SK-N-SH (cell line): Measurements from ENCODE around the gene PPP1R3A. TPM values are rescaled to one million over a fixed set of nuclear protein-coding genes. Genes with fewer than 3 reads are reported as not detected.

ENCODE experiments used
- CTCF ChIA-PET: fragments of 300-600, 350-600 bp; formaldehyde crosslinking; extraction: SDS; loops from one replicate; lab custom pipeline; 2021; lab: Yijun Ruan, JAX
- POLR2A ChIA-PET: fragments of 350-600 bp; sonication (Branson Sonifier 250); formaldehyde crosslinking; extraction: SDS; loops from one replicate; lab custom pipeline; 2020; ENCODE audit warnings: antibody characterized with exemption, inconsistent platforms; lab: Yijun Ruan, JAX
- DNase-seq: peaks from one replicate; pipeline ENCODE4 v3.0.0; 2012
- H2AFZ ChIP-seq: fragments of 200-600 bp; sonication (generic); 2 replicates; pipeline ENCODE4 v1.8.1; 2016; ENCODE audit warnings: antibody characterized with exemption, mild to moderate bottlenecking, low read depth
- H3F3A ChIP-seq: fragments of 200-600 bp; sonication (generic); replicated peaks from 2 replicates; pipeline ENCODE3; 2016; ENCODE audit warnings: antibody characterized with exemption, mild to moderate bottlenecking; ENCODE audit not compliant: insufficient read depth
- H3K27ac ChIP-seq, 2 experiments: fragments of 200-500 bp in 1 of 2; fragments of 200-600 bp in 1 of 2; sonication (Bioruptor generic) in 1 of 2; sonication (generic), shearing (Covaris generic) in 1 of 2; 2 replicates each; pipeline versions ENCODE4 v1.5.1 to v1.6.1; 2014 to 2016; ENCODE audit warnings: low read depth in 2 of 2, inconsistent platforms in 1 of 2, low read length in 1 of 2, mild to moderate bottlenecking in 1 of 2, mixed read lengths in 1 of 2
- H3K27me3 ChIP-seq: fragments of 200-600 bp; sonication (generic), shearing (Covaris generic); 2 replicates; pipeline ENCODE4 v1.6.1; 2016; ENCODE audit warnings: mixed run types; ENCODE audit not compliant: insufficient read depth
- H3K36me3 ChIP-seq, 2 experiments: fragments of 200-500 bp in 1 of 2; fragments of 200-600 bp in 1 of 2; sonication (Bioruptor generic) in 1 of 2; sonication (generic) in 1 of 2; replicated peaks in 1 of 2; 2 replicates each; pipeline versions ENCODE3 to v1.5.1; 2014 to 2016; ENCODE audit warnings: low read length in 1 of 2, mild to moderate bottlenecking in 1 of 2; ENCODE audit not compliant: insufficient read depth in 2 of 2, control insufficient read depth in 1 of 2
- H3K4me1 ChIP-seq, 2 experiments: fragments of 200-500 bp in 1 of 2; fragments of 200-600 bp in 1 of 2; sonication (Bioruptor generic) in 1 of 2; sonication (generic), shearing (Covaris generic) in 1 of 2; 2 replicates each; pipeline versions ENCODE4 v1.5.1 to v1.6.1; 2014 to 2016; ENCODE audit warnings: low read depth in 1 of 2, low read length in 1 of 2, mixed run types in 1 of 2; ENCODE audit not compliant: insufficient read depth in 2 of 2, control insufficient read depth in 1 of 2
- H3K4me2 ChIP-seq: fragments of 200-600 bp; sonication (generic), shearing (Covaris generic); 2 replicates; pipeline ENCODE4 v1.6.1; 2017; ENCODE audit warnings: mixed run types
- H3K4me3 ChIP-seq, 2 experiments: fragments of 200-500 bp in 1 of 2; fragments of 200-600 bp in 1 of 2; sonication (Bioruptor generic) in 1 of 2; sonication (generic), shearing (Covaris generic) in 1 of 2; 2 replicates each; pipeline versions ENCODE4 v1.5.1 to v1.8.1; 2014 to 2016; ENCODE audit warnings: low read depth in 2 of 2, inconsistent platforms in 1 of 2, low read length in 1 of 2, mild to moderate bottlenecking in 1 of 2, mixed read lengths in 1 of 2, moderate library complexity in 1 of 2
- H3K79me2 ChIP-seq: fragments of 200-600 bp; sonication (generic); 2 replicates; pipeline ENCODE4 v1.8.1; 2017; ENCODE audit warnings: mild to moderate bottlenecking; ENCODE audit not compliant: insufficient read depth
- H3K9ac ChIP-seq: fragments of 200-600 bp; sonication (generic); 2 replicates; pipeline ENCODE4 v1.6.1; 2017; ENCODE audit warnings: mixed run types
- H3K9me2 ChIP-seq: fragments of 200-600 bp; sonication (generic); 2 replicates; pipeline ENCODE4 v1.6.1; 2017; ENCODE audit warnings: mixed run types
- H3K9me3 ChIP-seq: fragments of 200-600 bp; sonication (generic); 2 replicates; pipeline ENCODE4 v1.6.1; 2017; ENCODE audit warnings: mixed run types, mild to moderate bottlenecking, moderate library complexity
- H4K20me1 ChIP-seq: fragments of 200-600 bp; sonication (generic); 2 replicates; pipeline ENCODE4 v1.6.1; 2017; ENCODE audit warnings: mild to moderate bottlenecking, mixed run types; ENCODE audit not compliant: insufficient read depth
- FOXJ3 ChIP-seq: sonication (generic); formaldehyde crosslinking; IDR thresholded peaks from 2 replicates; pipeline ENCODE4 v1.5.1; 2020; ENCODE audit warnings: mild to moderate bottlenecking, missing genetic modification reagents
- GABPA ChIP-seq: IDR thresholded peaks from 2 replicates; pipeline ENCODE4 v1.4.0; 2012; ENCODE audit warnings: low read depth, mild to moderate bottlenecking
- MEF2A ChIP-seq: IDR thresholded peaks from 2 replicates; pipeline ENCODE4 v1.4.0; 2012; ENCODE audit warnings: low read depth, borderline replicate concordance
- NFIC ChIP-seq: IDR thresholded peaks from 2 replicates; pipeline ENCODE4 v1.4.0; 2012; ENCODE audit warnings: borderline replicate concordance
- RXRA ChIP-seq: IDR thresholded peaks from 2 replicates; pipeline ENCODE4 v1.4.0; 2012; ENCODE audit warnings: low read depth, mild to moderate bottlenecking, borderline replicate concordance
- SMC3 ChIP-seq: IDR thresholded peaks from 2 replicates; pipeline ENCODE4 v1.6.1; 2012; ENCODE audit warnings: low read depth, low read length, improper control_type of control experiment
- TAF1 ChIP-seq: IDR thresholded peaks from 2 replicates; pipeline ENCODE4 v1.6.1; 2012; ENCODE audit warnings: low read depth, mild to moderate bottlenecking, low read length, moderate library complexity, borderline replicate concordance
- YY1 ChIP-seq: IDR thresholded peaks from 2 replicates; pipeline ENCODE4 v1.4.0; 2012; ENCODE audit warnings: low read depth, mild to moderate bottlenecking
- WGBS: methylation state at CpG from one replicate; pipeline ENCODE4 v1.1.6; 2017; ENCODE audit warnings: low lambda C conversion rate; 5-methylcytosine and 5-hydroxymethylcytosine counted together
- polyA plus RNA-seq, 3 experiments: library from polyadenylated mRNA; depleted of rRNA; stranded (reverse); fragments of >200 nt; gene quantifications; 2 replicates each; pipeline ENCODE4 v1.2.3, GENCODE V29; 2012

The PPP1R3A gene
- polyA plus RNA-seq, 1 of the 3 experiments (the other 2 are of a cell fraction), result not detected

DNA sequence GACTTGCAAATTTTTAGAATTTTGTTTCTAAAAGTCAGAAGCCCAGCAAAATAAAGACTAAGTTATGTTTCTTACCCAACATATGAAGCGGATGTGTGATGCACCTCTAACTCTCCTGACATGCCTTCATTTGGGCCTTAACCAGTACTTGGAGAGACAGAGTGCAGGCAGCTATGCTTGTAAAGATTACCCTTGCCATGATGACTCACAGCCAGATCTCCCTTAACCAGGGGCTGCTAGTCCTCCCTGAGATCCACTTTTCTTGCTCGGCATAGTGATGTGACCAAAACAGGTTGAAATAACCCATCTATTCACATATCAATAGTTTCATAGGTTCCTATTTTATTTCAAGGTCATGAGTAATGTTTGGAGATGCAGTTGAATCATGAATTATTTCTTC, 43.6 kb downstream of the PPP1R3A start:
- H3K27ac ChIP-seq, result no peak overlapping the region
- TF ChIP-seq YY1 (no peak), SMC3 (no peak)
- TF ChIP-seq, all 33 proteins: peak for 0
- H3F3A ChIP-seq, result no peaks in the 10 kb centered on the region
- no peaks in the 10 kb centered on the region for H3K9me3 ChIP-seq
- H3K4me2 ChIP-seq, result no peak overlapping the region
- WGBS, result 4% methylated on average over 2 of the region's 2 CpGs
- POLR2A ChIA-PET, result no interaction called here
- H3K9ac ChIP-seq, result no peak overlapping the region
- no peak overlapping the region for H3K4me3 ChIP-seq
- no peaks in the 10 kb centered on the region for H3K4me1 ChIP-seq
- no peak overlapping the region for H2AFZ ChIP-seq
- H3K79me2 ChIP-seq, result no peaks in the 10 kb centered on the region
- CTCF ChIA-PET, result interaction anchor here (1.5 kb wide), 1 partner anchor 102 kb away, joined by 3 read pairs; no protein-coding TSS in a partner anchor
- H3K27me3 ChIP-seq, result no peaks in the 10 kb centered on the region; the same call in 1 of the 2 replicates
- 0 out of 2 replicates have a peak, but pooled peaks cover 6% of the 10 kb centered on the region for H3K9me2 ChIP-seq
- no peaks in the 10 kb centered on the region for H3K36me3 ChIP-seq
- H4K20me1 ChIP-seq, result no peaks in the 10 kb centered on the region
- DNase-seq, result no peak

DNA sequence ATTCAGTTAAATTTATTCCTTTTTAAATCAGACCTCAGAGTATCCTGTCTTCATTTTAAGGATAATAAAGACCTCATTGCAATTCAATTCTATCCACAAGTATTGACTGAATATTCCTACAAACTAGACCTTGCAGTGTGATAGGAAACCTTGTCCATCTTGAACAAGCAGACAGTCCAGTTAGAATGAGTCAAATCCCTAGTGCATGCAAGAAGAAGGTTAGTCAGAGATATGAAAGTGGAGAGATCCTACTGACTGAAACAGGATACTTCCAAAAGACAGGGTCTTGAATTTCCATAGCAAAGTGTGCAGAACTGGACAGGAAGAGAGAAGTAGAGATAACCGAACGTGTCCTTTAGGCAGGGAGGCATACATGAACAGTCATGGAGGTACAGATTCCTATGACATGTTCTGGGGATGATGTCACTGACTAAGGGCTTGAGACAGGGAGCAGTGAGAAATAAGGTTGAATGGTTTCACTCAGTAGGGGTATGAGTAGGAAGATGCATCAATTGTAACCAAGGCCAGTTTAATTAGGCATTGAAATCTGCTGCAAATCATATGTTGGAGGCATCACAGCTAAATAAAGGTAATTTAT, 45.2 kb downstream of the PPP1R3A start:
- no peaks in the 10 kb centered on the region for H3K36me3 ChIP-seq

DNA sequence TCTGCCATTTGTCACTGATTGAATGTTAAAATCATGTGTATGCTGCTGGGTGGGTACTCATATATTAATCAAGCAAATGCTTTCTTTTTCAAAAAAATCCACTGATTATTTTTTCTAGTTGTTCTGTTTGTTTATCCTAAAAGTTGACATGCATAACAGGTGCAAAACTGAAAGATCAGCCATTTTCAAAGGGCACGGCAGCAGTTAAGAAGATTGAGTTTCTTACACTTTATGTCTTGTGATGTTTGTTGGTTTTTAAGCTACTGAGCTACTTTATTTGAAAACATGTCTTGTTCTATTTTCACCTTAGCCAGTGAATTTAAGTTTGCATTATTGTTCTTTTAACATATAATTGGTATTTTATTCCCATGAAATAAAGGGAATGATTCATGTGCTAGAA, 45.8 kb downstream of the PPP1R3A start:
- Histone ChIP-seq H3K79me2 (no peaks in the 10 kb centered on the region), H3K4me2 (no peak overlapping the region), H3K9me3 (no peaks in the 10 kb centered on the region), H3K4me1 (no peaks in the 10 kb centered on the region), H3K36me3 (no peaks in the 10 kb centered on the region), H3K27me3 (no peaks in the 10 kb centered on the region), H3K9ac (no peak overlapping the region), H3F3A (no peaks in the 10 kb centered on the region), H3K27ac (no peak overlapping the region), H3K4me3 (no peak overlapping the region), H3K9me2 (0 out of 2 replicates have a peak, but pooled peaks cover 6% of the 10 kb centered on the region), H4K20me1 (no peaks in the 10 kb centered on the region), H2AFZ (no peak overlapping the region)
- DNase-seq, result no peak
- 12% methylated on average over 1 of the region's 1 CpG for WGBS
- TF ChIP-seq TAF1 (no peak), FOXJ3 (CRISPR knock-in tag) (no peak), RXRA (no peak), NFIC (no peak), GABPA (no peak), MEF2A (no peak)
- CTCF ChIA-PET, result no interaction called here
- POLR2A ChIA-PET, result no interaction called here

More for the DNA sequence above, 45.2 kb downstream of the PPP1R3A start:
- 5% methylated on average over 2 of the region's 2 CpGs for WGBS
- Histone ChIP-seq H3K9me3 (no peaks in the 10 kb centered on the region), H3K79me2 (no peaks in the 10 kb centered on the region), H3K4me3 (no peak overlapping the region), H3F3A (no peaks in the 10 kb centered on the region), H3K9ac (no peak overlapping the region), H3K27me3 (no peaks in the 10 kb centered on the region; the same call in 1 of the 2 replicates), H3K9me2 (0 out of 2 replicates have a peak, but pooled peaks cover 6% of the 10 kb centered on the region), H3K4me2 (no peak overlapping the region), H2AFZ (no peak overlapping the region), H3K4me1 (no peaks in the 10 kb centered on the region), H3K27ac (no peak overlapping the region), H4K20me1 (no peaks in the 10 kb centered on the region)
- DNase-seq, result no peak
- no peak for TF ChIP-seq YY1
- CTCF ChIA-PET, result no interaction called here
- POLR2A ChIA-PET, result no interaction called here
